Suprapubic skin (tissue), 4 donors: ENCODE measurements around the gene ACOX1. TPM values are rescaled to one million over a fixed set of nuclear protein-coding genes. Genes with fewer than 3 reads are reported as not detected.

Experiments
- DNase-seq, 2 donors: peaks; one replicate each; pipeline ENCODE4 v3.0.0-alpha.2; 2019; ENCODE audit warnings: low spot score in 2 of 2
- H3K27ac ChIP-seq: fragments of 200-600 bp; sonication (generic); one replicate; pipeline ENCODE4 v1.5.1; 2019
- H3K27me3 ChIP-seq: fragments of 200-600 bp; sonication (generic); one replicate; pipeline ENCODE4 v1.5.1; 2019
- H3K36me3 ChIP-seq: fragments of 200-600 bp; sonication (generic); one replicate; pipeline ENCODE4 v1.5.1; 2019
- H3K4me1 ChIP-seq: fragments of 200-600 bp; sonication (generic); one replicate; pipeline ENCODE4 v1.5.1; 2019
- H3K4me3 ChIP-seq: fragments of 200-600 bp; sonication (generic); one replicate; pipeline ENCODE4 v1.5.1; 2019; ENCODE audit warnings: mild to moderate bottlenecking
- H3K9me3 ChIP-seq: fragments of 200-600 bp; sonication (generic); one replicate; pipeline ENCODE4 v1.5.1; 2019
- EP300 ChIP-seq: sonication (generic); formaldehyde crosslinking; IDR thresholded peaks from one replicate; pipeline ENCODE4 v1.6.1; 2017; ENCODE audit warnings: antibody characterized with exemption
- POLR2A ChIP-seq, 2 donors: fragments of 450-650 bp; IDR thresholded peaks; one replicate each; pipeline ENCODE4 v1.6.1; 2017; ENCODE audit warnings: antibody characterized with exemption in 2 of 2, mild to moderate bottlenecking in 2 of 2, moderate library complexity in 2 of 2
- POLR2AphosphoS5 ChIP-seq, 3 donors: sonication (generic); formaldehyde crosslinking; IDR thresholded peaks; one replicate each; pipeline ENCODE4 v1.6.1; 2017; ENCODE audit warnings: antibody characterized with exemption in 3 of 3
- WGBS: methylation state at CpG from one replicate; pipeline ENCODE4 v1.1.5; 2018; 5-methylcytosine and 5-hydroxymethylcytosine counted together
- total RNA-seq, 4 donors: library from RNA; depleted of rRNA; stranded (reverse); fragments of >200 nt; gene quantifications; one replicate each; pipeline ENCODE4 v1.1.0, GENCODE V29; 2016
- TF ChIP-seq, protein P1 (sequence below), 2 donors: fragments of 200-600 bp in 1 of 2; fragments of 450-650 bp in 1 of 2; sonication (generic) in 1 of 2; IDR thresholded peaks; one replicate each; pipeline ENCODE4 v1.5.1; 2016 to 2019; ENCODE audit warnings: antibody characterized with exemption in 2 of 2, mild to moderate bottlenecking in 1 of 2, moderate library complexity in 1 of 2

ACOX1 gene
- total RNA-seq, 4 donors from 2014 or later, result 59.6 to 89.7 (median 71.5) TPM

DNA sequence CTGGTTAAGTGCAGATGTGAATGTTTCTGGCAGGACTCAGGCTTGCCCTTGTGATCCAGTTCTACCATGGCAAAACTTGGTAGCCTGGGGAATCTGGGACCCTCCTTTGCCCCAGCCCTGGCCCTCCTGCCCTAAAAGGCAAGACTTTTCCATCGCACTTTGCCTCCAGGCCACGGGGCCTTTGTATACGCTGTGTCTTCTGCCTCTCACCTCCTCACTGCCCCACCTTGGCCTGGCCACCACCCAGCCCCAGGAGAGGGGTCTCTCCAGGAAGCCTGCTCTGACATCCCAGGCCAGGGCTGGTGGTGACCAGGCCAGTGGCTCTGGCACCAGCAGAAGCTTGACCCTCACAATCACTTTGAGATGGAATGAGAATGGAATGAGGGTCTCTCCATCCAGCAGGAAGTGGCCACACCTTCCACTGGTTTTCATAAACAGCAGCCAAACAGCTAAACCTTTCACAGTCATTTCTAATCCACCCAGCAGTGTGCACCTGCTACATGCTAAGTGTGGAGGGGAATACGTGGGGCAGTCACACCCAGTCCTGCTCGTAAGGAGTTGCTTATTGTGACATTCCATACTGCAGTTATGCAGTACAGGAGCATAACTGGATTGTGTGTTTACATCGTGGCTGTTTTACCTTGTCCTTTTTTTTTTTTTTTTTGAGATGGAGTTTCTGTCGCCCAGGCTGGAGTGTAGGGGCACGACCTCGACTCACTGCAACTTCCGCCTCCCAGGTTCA lies 72.7 kb downstream of the ACOX1 start:
- DNase-seq, result no peak
- H3K36me3 ChIP-seq, result peaks cover 10% of the 10 kb centered on the region
- H3K9me3 ChIP-seq, result no peaks in the 10 kb centered on the region
- H3K4me1 ChIP-seq, result peaks cover 57% of the 10 kb centered on the region
- TF ChIP-seq POLR2A (IDR thresholded peaks at IDR 0.05) (no peak), EP300 (no peak), POLR2AphosphoS5 (IDR thresholded peaks at IDR 0.05) (no peak)
- TF ChIP-seq, protein P1, sequence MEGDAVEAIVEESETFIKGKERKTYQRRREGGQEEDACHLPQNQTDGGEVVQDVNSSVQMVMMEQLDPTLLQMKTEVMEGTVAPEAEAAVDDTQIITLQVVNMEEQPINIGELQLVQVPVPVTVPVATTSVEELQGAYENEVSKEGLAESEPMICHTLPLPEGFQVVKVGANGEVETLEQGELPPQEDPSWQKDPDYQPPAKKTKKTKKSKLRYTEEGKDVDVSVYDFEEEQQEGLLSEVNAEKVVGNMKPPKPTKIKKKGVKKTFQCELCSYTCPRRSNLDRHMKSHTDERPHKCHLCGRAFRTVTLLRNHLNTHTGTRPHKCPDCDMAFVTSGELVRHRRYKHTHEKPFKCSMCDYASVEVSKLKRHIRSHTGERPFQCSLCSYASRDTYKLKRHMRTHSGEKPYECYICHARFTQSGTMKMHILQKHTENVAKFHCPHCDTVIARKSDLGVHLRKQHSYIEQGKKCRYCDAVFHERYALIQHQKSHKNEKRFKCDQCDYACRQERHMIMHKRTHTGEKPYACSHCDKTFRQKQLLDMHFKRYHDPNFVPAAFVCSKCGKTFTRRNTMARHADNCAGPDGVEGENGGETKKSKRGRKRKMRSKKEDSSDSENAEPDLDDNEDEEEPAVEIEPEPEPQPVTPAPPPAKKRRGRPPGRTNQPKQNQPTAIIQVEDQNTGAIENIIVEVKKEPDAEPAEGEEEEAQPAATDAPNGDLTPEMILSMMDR (IDR thresholded peaks at IDR 0.05), result no peak
- 76% methylated on average over 9 of the region's 10 CpGs for WGBS
- H3K27ac ChIP-seq, result peak overlapping the region; percentile 52
- H3K27me3 ChIP-seq, result no peaks in the 10 kb centered on the region
- H3K4me3 ChIP-seq, result no peak overlapping the region

DNA sequence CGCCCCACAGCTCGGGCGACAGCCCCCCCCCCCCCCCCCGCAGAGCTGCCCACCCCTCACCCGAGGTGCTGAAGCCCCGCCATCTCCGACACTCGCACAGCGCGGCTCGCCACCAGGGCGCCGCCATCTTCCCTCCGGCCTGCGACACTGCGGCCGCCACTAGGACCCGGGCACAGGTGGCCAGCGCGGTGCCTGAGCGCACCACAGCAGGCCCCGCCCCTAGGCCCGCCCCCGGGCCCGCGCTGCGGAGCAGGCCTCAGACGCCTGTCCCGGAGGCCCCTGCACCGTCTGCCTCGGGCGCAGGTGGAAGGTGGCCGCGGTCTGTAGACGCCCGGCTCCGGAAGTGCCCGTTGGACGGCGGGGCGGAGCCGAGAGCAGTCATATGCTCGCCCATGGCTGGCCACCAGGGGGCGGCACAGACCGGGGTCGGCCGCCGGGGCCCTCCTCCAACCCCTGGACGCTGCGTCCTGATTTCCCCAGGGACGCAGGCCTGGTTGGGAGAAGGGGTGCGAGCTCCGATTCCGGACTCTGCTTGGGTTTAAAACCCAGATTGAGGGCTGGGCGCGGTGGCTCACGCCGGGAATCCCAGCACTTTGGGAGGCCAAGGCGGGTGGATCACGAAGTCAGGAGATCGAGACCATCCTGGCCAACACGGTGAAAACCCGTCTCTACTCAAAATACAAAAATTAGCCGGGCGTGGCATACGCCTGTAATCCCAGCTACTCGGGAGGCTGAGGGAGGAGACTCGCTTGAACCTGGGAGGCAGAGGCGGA lies 74.0 kb downstream of the ACOX1 start, which contains the start of gene MRPL38:
Gene MRPL38 (minus strand): TSS at position 136 of the 773 bp plus-strand sequence. CDS start 9 bp downstream, at position 127.
- H3K27me3 ChIP-seq, result no peaks in the 10 kb centered on the region
- no peaks in the 10 kb centered on the region for H3K9me3 ChIP-seq
- 4% methylated on average over 18 of the region's 69 CpGs for WGBS
- H3K36me3 ChIP-seq, result peaks cover 24% of the 10 kb centered on the region
- peak; percentile 94 to 95 for DNase-seq
- TF ChIP-seq, protein P1 (IDR thresholded peaks at IDR 0.05), result peak; percentile 96 to 97
- peak in 1 of 2 donors; percentile 41 for TF ChIP-seq POLR2A (IDR thresholded peaks at IDR 0.05)
- peak in 2 of 3 donors; percentile 76 to 91 for TF ChIP-seq POLR2AphosphoS5 (IDR thresholded peaks at IDR 0.05)
- no peak for TF ChIP-seq EP300
- H3K27ac ChIP-seq, result peak within 1 kb of the TSS; percentile 92
- peak within 1 kb of the TSS; percentile 90 for H3K4me3 ChIP-seq
- peaks cover 43% of the 10 kb centered on the region for H3K4me1 ChIP-seq

DNA sequence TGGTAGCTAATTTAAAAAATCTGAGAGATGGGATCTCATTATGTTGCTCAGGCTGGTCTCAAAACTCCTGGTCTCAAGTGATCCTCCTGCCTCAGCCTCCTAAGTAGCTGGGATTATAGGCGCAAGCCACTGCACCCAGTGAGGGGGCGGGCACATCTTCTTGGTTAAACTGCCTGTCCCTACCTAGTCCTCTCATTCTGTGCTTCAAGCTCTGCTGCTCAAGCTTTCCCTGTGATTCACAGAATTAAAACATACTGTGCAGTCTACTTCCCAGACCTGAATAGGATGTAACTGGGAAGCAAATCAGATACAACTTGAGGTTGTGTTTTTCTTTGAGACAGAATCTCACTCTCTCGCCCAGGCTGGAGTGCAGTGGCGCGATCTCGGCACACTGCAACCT lies 76.6 kb downstream of the ACOX1 start:
- no peaks in the 10 kb centered on the region for H3K9me3 ChIP-seq
- no peak for DNase-seq
- H3K4me3 ChIP-seq, result no peak overlapping the region
- WGBS, result 95% methylated on average over 6 of the region's 6 CpGs
- peaks cover 34% of the 10 kb centered on the region for H3K4me1 ChIP-seq
- no peak overlapping the region for H3K27ac ChIP-seq
- H3K36me3 ChIP-seq, result peaks cover 45% of the 10 kb centered on the region
- TF ChIP-seq, protein P1 (IDR thresholded peaks at IDR 0.05), result no peak
- no peak for TF ChIP-seq EP300
- no peak for TF ChIP-seq POLR2AphosphoS5 (IDR thresholded peaks at IDR 0.05)
- TF ChIP-seq POLR2A (IDR thresholded peaks at IDR 0.05), result no peak
- H3K27me3 ChIP-seq, result no peaks in the 10 kb centered on the region

DNA sequence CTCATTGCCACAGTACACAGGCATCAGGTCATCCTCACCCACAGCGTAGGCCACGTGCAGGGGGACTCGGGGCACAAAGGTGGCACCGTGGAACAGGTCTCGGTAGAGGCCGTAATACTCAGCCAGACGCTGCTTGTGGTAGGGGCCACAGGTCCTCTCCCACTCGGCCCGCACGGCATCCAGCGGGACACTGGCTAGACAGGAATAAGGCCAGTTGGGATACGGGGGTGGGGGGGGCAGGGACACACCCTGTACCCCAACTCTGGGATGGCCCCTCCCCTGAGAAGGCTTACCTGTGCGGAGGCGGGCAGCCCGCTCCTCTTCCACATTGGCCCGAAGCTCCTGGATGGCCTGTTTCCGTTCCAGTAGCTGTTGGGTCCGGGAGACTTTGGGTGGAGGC lies 77.2 kb downstream of the ACOX1 start:
- Histone ChIP-seq H3K4me1 (peaks cover 36% of the 10 kb centered on the region), H3K4me3 (no peak overlapping the region), H3K27ac (no peak overlapping the region), H3K36me3 (peaks cover 45% of the 10 kb centered on the region), H3K27me3 (no peaks in the 10 kb centered on the region), H3K9me3 (no peaks in the 10 kb centered on the region)
- TF ChIP-seq, protein P1 (IDR thresholded peaks at IDR 0.05), result no peak
- WGBS, result 87% methylated on average over 17 of the region's 18 CpGs
- DNase-seq, result no peak
